CD1c-positive myeloid dendritic cell (primary cell): ENCODE measurements around the gene LRBA.
"Not testable (repeated sequence)": the region's sequence is repeated elsewhere in the genome, so short reads cannot be mapped to it uniquely, and the experiment has no call there.

Source experiments
- DNase-seq: peaks from one replicate; pipeline ENCODE4 v3.0.0-alpha.2; 2016; ENCODE audit errors: extremely low spot score

The LRBA gene

DNA sequence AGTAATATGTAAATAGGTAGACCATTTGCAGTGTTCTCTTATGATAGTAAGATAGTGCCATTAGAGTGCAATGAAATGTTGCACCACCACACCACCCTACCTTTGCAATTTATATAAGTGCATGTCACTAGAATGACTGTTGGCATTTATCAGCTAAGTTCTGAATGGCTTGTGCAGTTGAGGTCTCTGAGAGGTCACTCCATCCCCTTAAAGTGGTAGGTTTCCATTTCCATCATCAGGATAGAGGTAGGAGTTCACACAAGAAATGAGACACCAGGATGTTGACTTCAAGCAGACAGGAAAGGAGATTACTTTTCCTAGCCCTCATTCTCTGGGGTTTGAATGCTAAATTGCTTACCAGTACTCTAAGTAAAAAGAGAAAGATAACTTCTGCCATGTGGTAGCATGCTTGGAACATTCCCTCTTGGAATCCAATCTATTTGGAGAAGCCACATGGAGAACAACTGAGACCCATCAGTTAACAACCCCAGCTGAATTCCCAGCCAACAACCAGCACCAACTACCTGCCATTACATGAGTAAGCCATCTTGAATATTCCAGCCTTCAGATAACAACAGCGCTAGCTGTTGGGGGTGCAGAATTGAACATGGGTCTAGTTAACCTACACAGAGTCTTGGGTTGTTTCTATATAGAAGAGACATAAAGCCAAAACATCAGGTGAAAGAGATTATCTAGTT, 6.7 kb upstream of the LRBA start:
- DNase-seq, result no peak

DNA sequence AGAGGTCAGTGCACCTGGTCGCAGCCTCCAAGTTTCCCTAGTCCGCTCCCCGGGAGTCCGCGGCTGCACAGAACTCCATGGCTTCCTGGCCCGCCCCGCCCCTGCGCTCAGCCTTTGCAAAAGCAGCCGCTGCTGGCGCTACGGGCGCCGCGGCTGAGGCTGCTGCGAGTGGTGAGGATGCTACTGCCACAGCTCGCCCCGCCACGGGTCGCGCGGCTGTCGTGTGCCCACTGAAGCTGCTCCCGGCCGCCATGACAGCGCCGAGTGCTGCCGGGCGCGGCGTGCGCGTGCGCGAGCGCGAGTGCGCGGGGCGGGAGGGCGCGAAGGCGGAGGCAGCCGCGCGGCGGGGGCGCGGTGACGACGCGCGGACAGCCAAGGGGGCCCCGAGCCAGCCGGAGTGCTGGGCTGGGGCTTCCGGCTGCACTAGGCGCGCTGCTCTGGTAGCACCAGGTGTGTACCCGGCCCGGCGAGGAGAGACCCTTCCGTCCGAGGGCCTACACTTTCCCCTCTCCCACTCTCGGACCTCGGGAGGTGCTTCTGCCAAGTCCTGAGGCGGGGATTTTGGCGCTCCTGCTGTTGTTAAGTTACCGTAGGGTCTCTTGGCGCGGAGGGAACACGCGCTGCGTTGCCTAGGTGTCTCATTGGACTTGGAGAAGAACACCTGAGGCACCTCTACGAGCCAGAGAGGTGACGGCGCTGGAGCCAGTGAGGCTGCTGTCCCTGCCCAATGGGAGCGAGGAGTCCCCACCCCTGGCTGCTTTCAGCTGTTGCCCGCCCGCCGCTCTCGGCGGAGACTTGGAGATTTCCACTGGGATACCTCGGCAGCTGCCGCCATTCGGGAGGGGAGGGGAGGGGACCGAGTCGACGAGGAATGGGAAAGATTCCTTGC, 619 bp upstream of the LRBA start:
- DNase-seq, result peak; percentile 91

DNA sequence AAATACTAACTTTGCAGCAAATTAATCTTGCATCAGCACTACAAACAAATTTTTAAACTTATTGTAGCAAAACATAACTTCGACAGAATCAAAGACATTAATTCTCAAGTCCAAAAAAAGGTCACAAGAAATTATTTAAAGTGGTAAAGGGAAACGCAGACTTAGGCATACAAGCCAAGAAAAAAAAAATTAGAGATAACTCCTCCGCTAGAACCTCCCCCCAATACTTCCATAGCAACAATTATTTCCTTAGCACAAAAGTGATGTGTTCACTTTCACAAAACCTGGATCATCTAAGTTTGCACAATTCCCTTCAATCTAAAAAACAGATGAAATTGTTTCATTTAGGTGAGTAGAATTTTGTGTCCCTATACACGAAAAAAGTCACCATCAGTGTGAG, 1.1 kb downstream of the LRBA start:
- no peak for DNase-seq

DNA sequence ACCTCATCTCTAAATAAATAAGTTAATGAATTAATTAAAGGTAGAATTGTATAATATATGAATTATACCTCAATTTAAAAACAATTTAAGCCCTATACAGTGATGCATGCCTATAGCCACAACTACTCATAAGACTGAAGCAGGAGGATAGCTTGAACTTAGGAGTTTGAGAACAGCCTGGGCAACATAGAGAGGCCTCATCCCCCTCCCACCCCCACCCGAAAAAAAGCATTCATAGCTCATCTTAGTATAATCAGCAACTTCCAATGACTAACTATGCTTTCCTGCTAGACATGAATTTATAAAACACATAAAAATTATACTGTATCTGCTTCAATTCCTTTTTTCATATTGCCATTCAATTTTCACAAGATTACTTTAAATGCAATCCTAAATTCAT, 1.6 kb downstream of the LRBA start:
- DNase-seq, result no peak

DNA sequence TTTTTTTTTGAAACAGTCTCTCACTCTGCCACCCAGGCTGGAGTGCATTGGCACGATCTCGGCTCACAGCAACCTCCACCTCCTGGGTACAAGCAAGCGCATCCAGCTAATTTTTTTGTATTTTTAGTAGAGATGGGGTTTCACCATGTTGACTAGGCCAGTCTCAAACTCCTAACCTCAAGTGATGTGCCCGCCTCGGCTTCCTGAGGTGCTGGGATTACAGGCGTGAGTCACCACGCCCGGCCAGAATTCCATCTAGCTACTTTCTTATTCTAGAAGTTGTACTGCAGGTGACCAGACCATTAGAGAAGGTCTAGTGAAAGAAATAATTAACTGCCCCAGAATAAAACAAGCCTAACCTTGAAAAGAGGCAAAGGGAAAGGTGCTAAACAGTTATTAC, 2.3 kb downstream of the LRBA start:
- DNase-seq, result no peak

DNA sequence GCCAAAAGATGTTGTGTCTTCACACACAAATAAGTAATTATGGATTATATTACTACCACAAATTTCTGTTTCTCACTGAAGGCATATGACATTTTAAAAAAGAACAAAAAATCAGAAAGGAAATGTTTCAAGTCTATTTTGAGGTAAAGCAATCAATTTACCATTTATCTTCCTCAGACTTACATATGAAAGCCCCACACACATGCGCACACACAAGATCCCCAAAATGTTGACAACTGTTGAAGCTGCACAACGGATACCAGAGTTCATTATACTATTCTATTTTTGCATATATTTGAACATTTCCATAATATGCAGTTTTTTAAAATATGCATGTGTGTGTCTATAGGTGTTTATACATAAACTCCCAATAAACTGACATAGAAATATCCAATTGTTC, 2.7 kb downstream of the LRBA start:
- DNase-seq, result no peak

DNA sequence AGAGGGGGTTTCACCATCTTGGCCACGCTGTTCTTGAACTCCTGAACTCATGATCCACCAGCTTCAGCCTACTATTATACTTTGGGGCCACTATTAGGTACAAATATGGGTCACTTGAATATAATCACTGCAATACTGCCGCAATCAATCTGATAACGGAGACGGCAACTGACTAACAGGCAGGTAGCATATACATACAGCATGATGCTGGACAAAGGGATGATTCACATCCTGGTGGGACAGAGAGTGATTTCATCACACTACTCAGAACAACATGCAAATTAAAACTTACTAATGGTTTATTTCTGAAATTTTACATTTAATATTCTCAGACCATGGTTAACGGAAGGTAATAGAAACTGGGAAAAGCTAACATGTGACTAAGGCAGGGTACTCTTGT, 10.9 kb downstream of the LRBA start:
- no peak for DNase-seq

DNA sequence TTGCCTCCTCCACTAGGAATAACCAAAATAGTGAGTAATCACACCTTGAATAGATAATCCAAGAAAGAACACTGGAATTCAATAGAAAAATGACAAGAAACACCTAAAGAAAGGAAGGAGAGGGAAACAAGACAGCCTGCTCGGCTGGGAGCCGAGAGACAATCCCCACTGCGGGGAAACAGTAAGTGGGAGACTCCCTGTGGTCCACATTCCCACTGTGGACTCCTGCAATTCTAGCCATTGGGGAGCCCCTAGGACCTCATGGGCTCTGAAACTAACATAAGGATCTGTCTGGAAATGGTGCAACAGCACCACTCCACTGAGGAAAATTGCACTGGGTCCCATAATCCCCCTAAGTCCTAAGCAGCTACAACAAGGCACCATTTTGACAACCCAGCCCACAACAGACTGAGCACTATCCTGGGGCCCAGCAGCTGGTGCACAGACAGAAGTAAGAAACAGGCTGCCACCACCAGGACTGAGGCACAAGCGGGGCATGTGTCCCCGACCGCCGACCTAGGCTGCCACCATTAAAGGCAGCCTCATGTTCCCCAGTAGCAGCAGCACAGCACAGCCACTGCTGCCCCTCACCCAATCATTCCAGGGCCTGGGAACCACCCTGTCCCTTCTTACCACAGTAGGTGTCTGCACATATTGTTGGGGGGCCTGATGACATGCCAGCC, 14.2 kb downstream of the LRBA start:
- DNase-seq, result no peak

DNA sequence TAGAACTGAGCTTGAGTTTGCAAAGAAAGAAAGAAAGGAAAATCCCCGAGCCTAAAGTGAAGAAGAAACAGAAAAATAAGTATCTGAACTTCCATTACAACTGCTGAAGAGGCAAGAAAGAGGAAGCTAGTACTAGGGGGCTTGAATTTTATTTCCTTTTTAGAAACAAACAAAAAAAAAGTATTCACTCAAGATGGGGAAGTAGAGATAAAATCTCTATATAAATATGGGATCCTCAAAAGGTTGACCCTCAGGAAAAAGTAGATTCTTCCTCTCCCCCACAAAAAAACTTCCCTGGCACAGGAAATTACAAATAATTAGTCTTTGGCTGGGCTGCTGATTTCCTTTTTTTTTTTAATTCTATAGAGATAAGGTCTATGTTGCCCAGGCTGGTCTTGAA, 16.0 kb downstream of the LRBA start:
- DNase-seq, result peak; percentile 22

DNA sequence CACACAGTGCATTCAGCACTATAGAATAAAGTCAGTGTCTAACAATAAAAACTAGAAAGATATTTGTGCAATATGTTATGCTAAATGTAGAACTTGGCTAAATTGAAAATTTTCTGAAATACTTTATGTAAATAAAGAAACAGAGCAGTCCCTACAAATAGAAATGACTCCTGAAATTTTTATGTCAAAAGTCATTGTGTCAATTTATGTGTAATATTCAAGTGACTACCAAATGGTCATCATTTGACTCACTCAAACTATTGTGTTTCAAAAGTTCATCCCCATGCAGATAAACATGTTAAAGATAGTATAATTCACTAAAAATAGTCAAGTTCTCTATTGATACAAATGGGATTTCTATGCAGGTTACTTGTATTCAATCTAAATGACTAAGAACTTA, 17.9 kb downstream of the LRBA start:
- no peak for DNase-seq

DNA sequence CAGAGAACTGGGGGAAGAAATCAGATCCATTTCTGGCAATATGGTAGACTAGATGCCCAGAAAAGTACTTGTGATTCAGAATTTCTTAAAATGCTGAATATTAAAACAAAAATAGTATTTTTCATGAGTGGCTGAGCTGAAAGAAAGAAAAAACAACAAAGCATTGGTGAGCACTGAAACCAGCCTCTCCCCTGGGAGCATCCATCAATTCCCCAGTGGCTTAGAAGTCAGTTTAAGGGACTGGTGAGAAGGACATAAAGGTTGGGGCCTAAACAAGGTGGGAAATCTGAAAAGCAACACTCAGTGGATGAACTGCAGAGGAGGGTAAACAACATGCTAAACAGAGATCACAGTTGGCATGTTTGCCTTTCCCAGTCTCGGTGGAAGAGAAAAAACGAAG, 20.4 kb downstream of the LRBA start:
- DNase-seq, result no peak

DNA sequence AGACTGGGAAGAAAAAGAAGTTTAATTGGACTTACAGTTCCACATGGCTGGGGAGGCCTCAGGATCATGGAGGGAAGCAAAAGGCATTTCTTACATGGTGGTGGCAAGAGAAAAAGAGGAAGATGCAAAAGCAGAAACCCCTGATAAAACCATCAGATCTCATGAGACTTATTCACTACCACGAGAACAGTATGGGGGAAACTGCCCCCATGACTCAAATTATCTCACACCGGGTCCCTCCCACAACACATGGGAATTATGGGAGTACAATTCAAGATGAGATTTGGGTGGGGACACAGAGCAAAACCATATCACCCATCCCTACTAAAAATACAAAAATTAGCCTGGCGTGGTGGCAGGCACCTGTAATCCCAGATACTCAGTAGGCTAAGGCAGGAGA, 21.5 kb downstream of the LRBA start:
- not testable (repeated sequence) for DNase-seq

DNA sequence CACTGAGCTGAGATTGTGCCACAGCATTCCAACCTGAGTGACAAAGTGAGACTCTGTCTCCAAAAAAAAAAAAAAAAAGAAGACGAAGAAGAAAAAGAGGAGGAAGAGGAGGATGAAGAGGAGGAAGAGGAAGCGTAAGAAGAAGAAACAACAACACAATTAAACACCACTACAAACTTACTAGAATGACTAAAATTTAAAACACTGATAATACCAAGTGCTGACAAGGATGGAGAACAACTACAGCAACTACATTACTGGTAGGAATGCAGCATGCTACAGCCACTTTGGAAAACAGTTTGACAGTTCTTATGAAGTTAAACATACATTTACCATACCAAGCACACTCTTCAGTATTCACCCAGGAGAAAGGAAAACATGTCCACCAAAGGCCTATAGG, 24.1 kb downstream of the LRBA start:
- DNase-seq, result no peak

DNA sequence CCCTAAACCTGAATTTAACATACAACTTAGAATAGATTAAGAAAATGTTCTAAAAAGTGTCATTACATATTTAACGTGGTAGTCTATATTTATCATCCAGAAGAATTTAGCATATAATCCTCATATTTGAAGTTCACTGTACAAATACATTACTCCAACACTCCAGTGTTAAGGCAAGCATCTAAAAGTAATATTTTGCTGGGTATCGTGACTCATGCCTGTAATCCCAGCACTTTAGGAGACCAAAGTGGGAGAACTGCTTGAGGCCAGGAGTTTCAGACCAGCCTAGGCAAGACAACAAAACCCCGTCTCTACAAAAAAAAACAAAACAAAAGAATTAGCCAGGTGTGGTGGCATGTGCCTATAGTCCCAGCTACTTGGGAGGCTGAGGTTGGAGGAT, 24.8 kb downstream of the LRBA start:
- no peak for DNase-seq

DNA sequence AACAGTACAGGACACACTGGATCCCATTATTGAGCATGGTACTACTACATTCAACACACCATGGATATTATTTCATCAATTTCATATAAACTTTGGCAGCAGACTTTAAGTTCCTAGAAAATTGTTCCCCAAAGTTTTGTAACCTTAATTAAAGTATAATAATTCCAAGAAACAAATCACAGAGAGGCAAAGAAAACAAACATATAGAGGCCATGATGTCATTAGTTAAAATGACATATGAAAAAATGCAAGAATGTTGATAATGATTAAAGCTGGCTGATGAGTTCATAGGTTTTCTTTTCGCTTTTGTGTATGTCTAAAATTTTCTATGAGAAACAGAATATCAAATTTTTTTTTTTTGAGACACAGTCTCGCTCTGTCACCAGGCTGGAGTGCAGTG, 26.8 kb downstream of the LRBA start:
- no peak for DNase-seq

DNA sequence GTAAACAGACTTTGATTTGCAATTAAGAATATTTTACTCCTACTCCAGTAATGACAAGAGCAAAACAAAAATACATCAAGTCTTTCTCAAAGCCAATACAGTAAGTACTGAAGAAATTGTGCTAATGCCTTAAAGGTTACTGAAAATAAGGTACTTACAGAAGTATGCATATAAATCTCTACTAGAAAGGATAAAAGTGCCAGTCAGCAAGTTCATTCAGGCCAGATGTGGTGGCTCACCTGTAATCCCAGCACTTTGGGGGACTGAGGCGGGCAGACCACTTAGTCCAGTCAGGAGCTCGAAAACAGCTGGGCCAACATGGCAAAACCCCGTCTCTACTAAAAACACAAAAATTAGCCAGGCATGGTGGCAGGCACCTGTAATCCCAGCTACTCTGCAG, 27.9 kb downstream of the LRBA start:
- no peak for DNase-seq

DNA sequence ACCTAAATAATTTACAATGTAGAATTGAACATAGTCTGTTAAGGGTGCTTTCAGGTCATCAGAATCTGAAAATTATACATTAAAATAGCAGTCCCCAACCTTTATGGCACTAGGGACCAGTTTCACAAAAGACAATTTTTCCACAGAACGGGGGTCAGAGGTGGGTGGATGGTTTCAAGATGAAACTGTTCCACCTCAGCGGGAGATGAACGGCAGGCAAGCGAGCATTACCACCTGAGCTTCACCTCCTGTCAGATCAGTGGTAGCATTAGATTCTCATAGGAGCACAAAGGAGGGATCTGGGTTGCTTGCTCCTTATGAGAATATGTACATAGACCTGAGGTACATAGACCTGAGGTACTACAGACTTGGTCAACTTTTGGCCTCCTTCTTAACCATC, 29.0 kb downstream of the LRBA start:
- DNase-seq, result no peak

DNA sequence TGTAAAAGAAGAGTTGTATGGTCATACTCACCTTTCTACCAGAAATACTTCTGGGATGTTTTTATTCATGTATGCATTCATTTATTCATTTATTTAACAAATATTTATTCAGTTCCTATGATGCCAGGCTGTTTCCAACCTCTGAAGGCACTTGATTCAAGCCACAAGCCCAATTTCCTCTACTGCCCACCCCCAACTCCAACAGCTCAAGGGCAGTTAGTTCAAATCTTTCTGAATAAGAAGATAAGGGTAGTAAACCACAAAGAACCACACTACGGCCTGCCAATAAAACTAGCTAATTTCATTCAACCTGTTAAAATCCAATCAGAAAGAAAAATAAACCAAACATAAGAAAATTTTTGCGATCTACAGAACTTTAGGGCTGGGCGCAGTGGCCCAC, 31.2 kb downstream of the LRBA start:
- DNase-seq, result no peak

DNA sequence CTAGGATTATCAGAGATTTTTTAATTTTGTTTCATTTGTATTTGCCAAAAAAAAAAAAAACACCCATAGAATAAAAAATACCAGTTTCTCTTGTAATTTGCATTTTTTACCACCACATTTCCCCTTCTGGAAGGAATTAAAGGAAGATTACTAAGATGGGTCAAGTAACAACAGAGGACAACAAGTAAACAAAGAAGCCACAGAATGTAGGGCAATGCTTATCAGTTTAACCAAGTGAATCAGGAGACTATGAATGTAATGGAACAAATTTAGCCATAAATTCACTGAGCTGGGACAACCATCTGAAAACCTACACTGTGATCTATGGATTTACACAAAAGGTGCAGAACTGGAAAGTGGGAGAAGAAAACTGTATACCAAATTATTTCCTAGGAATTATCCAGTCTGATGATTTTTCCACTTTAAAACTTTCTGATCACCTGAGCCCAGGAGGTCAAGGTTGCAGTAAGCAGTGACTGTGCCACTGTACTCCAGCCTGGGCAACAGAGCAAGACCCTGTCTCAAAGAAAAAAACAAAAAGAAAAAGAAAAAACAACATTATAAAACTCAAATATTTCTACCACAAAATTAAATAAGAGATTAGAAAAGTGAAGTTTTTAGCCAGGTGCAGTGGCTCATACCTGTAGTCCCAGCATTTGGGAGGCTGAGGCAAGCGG, 32.4 kb downstream of the LRBA start:
- no peak for DNase-seq

DNA sequence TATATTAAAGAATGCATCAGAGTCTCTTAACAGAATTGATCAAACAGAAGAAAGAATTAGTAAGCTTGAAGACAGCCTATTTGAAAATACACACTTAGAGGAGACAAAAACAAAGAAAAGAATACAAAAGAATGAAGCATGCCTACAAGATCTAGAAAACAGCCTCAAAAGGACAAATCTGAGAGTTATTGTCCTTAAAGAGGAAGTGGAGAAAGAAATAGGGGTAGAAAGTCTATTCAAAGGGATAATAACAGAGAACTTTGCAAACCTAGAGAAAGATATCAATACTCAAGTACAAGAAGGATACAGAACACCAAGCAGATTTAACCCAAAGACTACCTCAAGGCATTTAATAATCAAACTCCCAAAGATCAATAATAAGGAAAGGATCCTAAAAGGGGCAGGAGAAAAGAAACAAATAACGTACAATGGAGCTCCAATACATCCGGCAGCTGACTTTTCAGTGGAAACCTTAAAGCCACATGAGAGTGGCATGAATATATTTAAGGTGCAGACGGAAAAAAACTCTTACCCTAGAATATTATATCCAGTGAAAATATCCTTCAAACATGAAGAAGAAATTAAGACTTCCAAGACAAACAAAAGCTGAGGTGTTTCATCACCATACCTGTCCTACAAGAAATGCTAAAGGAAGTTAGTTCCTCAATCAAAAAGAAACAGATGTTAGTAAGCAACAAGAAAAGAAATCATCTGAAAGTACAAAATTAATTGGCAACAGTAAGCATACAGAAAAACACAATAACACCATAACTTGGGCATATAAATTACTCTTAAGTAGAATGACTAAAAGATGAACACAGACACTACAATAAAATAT, 36.1 kb downstream of the LRBA start:
- no peak for DNase-seq

DNA sequence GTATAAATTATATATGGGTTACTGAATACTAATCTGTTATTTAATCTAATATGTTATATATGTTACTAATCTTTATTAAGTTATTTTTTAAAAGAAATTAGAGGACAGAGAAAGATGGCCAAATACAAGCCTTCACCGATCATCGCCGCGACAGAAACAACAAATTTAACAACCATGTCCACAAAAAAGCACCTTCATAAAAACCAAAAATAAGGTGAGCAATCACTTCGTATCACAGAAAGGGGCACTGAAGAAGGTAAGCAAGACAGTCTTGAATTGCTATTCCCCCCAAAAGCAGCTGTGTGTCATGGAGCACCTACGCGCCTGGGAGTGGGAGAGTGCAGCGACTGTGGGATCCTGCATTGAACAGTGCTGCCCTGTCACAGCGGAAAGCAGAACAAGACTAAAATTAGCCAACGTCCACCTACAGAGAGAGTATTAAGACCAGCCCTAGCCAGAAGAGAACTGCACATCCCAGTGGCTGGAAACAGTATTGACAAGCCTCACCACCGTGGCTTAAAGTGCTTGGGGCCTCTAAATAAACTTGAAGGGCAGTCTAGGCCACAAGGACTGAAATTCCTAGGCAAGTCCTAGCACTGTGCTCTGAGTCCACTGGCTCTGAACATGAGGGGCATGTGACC, 38.5 kb downstream of the LRBA start:
- DNase-seq, result peak; percentile 39
